Measurements from ENCODE around the gene PTPRT. TPM values are rescaled to one million over a fixed set of nuclear protein-coding genes. Genes with fewer than 3 reads are reported as not detected.

Gene PTPRT
- total RNA-seq, 1 experiment from 2014 or later = not detected

DNA sequence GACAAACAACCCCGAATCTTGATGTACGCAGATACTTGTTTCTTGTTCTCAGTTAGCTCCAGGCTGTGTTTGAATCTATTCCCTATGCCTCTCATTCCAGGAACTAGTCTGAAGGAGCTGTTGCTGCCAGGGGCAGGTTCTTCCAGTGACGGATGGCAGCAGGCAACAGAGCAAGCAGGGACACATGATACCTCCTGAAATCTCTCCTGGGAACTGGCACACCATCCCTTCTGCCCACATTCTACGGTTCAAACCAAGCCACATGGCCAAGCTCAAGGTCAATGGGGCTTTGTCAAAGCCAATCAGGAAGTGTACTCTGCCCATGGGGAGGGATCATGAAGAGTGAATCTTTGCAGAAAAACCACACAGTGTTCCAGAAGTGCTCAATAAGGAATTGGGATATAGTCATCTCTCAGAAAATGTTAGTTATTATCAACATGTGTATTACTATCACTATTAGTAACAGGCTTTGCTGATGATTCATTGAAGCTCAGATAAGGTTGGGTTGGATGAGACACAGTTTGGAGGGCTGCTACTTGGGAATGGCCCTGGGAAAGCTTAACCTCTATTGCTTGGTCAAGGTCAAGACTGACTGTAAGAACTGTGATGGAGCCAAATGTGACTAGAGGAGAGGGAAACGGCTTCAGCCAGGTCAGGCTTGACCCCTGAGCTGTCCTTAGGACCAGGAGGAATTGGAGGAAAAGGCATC, 454.9 kb downstream of the PTPRT start:
- ATAC-seq = no peak
- CTCF ChIA-PET = no interaction called here

GRCh38 chr20:42721923-42722322, 467.8 kb downstream of the PTPRT start:
- no peak overlapping the region for H3K4me2 ChIP-seq (ENCODE audit: low read length)
- H3K4me1 ChIP-seq (ENCODE audit: control insufficient read depth in 1 of 2, insufficient read depth in 2 of 2, low read length in 2 of 2) = no peaks in the 10 kb centered on the region
- peaks cover 5 to 29% of the 10 kb centered on the region in 2 experiments; a peak in 2 of 4 replicates for H3K9me3 ChIP-seq (ENCODE audit: control insufficient read depth in 1 of 2, insufficient read depth in 1 of 2, low read depth in 1 of 2, low read length in 2 of 2)
- H4K20me1 ChIP-seq (ENCODE audit: insufficient read depth) = no peaks in the 10 kb centered on the region
- no peaks in the 10 kb centered on the region for H3K27me3 ChIP-seq (ENCODE audit: insufficient read depth, low read length)
- intact Hi-C loops (cut with micrococcal nuclease) = no loop called here
- no peak overlapping the region for H3K27ac ChIP-seq (ENCODE audit: low read depth, low read length)
- no TSS peak for BruUV-seq (replicated peaks)
- CTCF ChIA-PET = no interaction called here
- no peaks in the 10 kb centered on the region for H3K36me3 ChIP-seq (ENCODE audit: control insufficient read depth in 1 of 2, insufficient read depth in 2 of 2, low read length in 2 of 2)
- no peak overlapping the region for H2AFZ ChIP-seq (ENCODE audit: low read depth, low read length, poor library complexity, severe bottlenecking)
- H3K9ac ChIP-seq (ENCODE audit: low read length) = no peak overlapping the region
- no peaks in the 10 kb centered on the region for H3K79me2 ChIP-seq (ENCODE audit: insufficient read depth, low read length)
- RAD21 ChIA-PET (ENCODE audit: low non-redundant PET in 1 of 2, low total read pairs in 2 of 2, uncharacterized antibody in 2 of 2, unreplicated experiment in 2 of 2) = no interaction called here
- H3K4me3 ChIP-seq (replicated peaks in 1 of 2; ENCODE audit: low read depth in 1 of 2, low read length in 2 of 2) = no peak overlapping the region
- no peaks in the 10 kb centered on the region for H3K9me2 ChIP-seq (ENCODE audit: insufficient read depth)
- DNase-seq (ENCODE audit: low read depth, low spot score) (no peak), ATAC-seq (no peak)
- POLR2A ChIA-PET = no interaction called here
- TF ChIP-seq ZFX (IDR thresholded peaks at IDR 0.05) (no peak), TCF7L2 (IDR thresholded peaks at IDR 0.05; ENCODE audit: borderline replicate concordance, extremely low read depth, insufficient read depth, insufficient read length) (no peak), POLR2A (IDR thresholded peaks at IDR 0.05; ENCODE audit: borderline replicate concordance, extremely low read depth, insufficient read depth, insufficient read length) (no peak), POLR2AphosphoS5 (IDR thresholded peaks at IDR 0.05; ENCODE audit: low read depth, low read length) (no peak), CEBPB (IDR thresholded peaks at IDR 0.05; ENCODE audit: low read depth) (no peak)
- TF ChIP-seq, protein P1, sequence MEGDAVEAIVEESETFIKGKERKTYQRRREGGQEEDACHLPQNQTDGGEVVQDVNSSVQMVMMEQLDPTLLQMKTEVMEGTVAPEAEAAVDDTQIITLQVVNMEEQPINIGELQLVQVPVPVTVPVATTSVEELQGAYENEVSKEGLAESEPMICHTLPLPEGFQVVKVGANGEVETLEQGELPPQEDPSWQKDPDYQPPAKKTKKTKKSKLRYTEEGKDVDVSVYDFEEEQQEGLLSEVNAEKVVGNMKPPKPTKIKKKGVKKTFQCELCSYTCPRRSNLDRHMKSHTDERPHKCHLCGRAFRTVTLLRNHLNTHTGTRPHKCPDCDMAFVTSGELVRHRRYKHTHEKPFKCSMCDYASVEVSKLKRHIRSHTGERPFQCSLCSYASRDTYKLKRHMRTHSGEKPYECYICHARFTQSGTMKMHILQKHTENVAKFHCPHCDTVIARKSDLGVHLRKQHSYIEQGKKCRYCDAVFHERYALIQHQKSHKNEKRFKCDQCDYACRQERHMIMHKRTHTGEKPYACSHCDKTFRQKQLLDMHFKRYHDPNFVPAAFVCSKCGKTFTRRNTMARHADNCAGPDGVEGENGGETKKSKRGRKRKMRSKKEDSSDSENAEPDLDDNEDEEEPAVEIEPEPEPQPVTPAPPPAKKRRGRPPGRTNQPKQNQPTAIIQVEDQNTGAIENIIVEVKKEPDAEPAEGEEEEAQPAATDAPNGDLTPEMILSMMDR (IDR thresholded peaks at IDR 0.05 in 2 of 3, conservative IDR thresholded peaks at IDR 0.05 in 1 of 3; ENCODE audit: borderline replicate concordance in 1 of 3, insufficient read depth in 1 of 3, low read depth in 2 of 3, low read length in 2 of 3) = no peak
- TF ChIP-seq, protein P2, sequence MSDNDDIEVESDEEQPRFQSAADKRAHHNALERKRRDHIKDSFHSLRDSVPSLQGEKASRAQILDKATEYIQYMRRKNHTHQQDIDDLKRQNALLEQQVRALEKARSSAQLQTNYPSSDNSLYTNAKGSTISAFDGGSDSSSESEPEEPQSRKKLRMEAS (IDR thresholded peaks at IDR 0.05) = no peak
- TF ChIP-seq, protein P3, sequence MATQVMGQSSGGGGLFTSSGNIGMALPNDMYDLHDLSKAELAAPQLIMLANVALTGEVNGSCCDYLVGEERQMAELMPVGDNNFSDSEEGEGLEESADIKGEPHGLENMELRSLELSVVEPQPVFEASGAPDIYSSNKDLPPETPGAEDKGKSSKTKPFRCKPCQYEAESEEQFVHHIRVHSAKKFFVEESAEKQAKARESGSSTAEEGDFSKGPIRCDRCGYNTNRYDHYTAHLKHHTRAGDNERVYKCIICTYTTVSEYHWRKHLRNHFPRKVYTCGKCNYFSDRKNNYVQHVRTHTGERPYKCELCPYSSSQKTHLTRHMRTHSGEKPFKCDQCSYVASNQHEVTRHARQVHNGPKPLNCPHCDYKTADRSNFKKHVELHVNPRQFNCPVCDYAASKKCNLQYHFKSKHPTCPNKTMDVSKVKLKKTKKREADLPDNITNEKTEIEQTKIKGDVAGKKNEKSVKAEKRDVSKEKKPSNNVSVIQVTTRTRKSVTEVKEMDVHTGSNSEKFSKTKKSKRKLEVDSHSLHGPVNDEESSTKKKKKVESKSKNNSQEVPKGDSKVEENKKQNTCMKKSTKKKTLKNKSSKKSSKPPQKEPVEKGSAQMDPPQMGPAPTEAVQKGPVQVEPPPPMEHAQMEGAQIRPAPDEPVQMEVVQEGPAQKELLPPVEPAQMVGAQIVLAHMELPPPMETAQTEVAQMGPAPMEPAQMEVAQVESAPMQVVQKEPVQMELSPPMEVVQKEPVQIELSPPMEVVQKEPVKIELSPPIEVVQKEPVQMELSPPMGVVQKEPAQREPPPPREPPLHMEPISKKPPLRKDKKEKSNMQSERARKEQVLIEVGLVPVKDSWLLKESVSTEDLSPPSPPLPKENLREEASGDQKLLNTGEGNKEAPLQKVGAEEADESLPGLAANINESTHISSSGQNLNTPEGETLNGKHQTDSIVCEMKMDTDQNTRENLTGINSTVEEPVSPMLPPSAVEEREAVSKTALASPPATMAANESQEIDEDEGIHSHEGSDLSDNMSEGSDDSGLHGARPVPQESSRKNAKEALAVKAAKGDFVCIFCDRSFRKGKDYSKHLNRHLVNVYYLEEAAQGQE (IDR thresholded peaks at IDR 0.05; ENCODE audit: low read depth) = no peak

More for the DNA sequence above, 454.9 kb downstream of the PTPRT start:
- no peak for TF ChIP-seq TCF7L2 (IDR thresholded peaks at IDR 0.05; ENCODE audit: borderline replicate concordance, extremely low read depth, insufficient read depth, insufficient read length)
- no peak for TF ChIP-seq RAD21 (IDR thresholded peaks at IDR 0.05; ENCODE audit: low read depth)
- TF ChIP-seq SIN3A (IDR thresholded peaks at IDR 0.05; ENCODE audit: low read depth) = no peak
- no peak for TF ChIP-seq CBX3 (IDR thresholded peaks at IDR 0.05; ENCODE audit: low read depth)
- TF ChIP-seq, protein P2 (IDR thresholded peaks at IDR 0.05) = no peak
- TF ChIP-seq EZH2 (IDR thresholded peaks at IDR 0.05) = no peak
- Histone ChIP-seq H3K4me1 (ENCODE audit: control insufficient read depth in 1 of 2, insufficient read depth in 2 of 2, low read length in 2 of 2) (no peaks in the 10 kb centered on the region), H3K4me2 (ENCODE audit: low read length) (no peak overlapping the region), H3K9me2 (ENCODE audit: insufficient read depth) (no peaks in the 10 kb centered on the region), H3K27me3 (ENCODE audit: insufficient read depth, low read length) (no peaks in the 10 kb centered on the region), H3K4me3 (replicated peaks in 1 of 2; ENCODE audit: low read depth in 1 of 2, low read length in 2 of 2) (no peak overlapping the region), H3K36me3 (ENCODE audit: control insufficient read depth in 1 of 2, insufficient read depth in 2 of 2, low read length in 2 of 2) (no peaks in the 10 kb centered on the region), H3K79me2 (ENCODE audit: insufficient read depth, low read length) (no peaks in the 10 kb centered on the region), H3K9ac (ENCODE audit: low read length) (no peak overlapping the region), H3K27ac (ENCODE audit: low read depth, low read length) (no peak overlapping the region), H3K9me3 (ENCODE audit: control insufficient read depth in 1 of 2, insufficient read depth in 1 of 2, low read depth in 1 of 2, low read length in 2 of 2) (peaks cover 6 to 29% of the 10 kb centered on the region in 2 experiments; a peak in 2 of 4 replicates), H4K20me1 (ENCODE audit: insufficient read depth) (no peaks in the 10 kb centered on the region), H2AFZ (ENCODE audit: low read depth, low read length, poor library complexity, severe bottlenecking) (no peak overlapping the region)
- BruUV-seq (replicated peaks) = no TSS peak
- intact Hi-C loops (cut with micrococcal nuclease) = no loop called here
- RAD21 ChIA-PET (ENCODE audit: low non-redundant PET in 1 of 2, low total read pairs in 2 of 2, uncharacterized antibody in 2 of 2, unreplicated experiment in 2 of 2) = no interaction called here
- no peak for DNase-seq (ENCODE audit: low read depth, low spot score)
- POLR2A ChIA-PET = no interaction called here

Data from HCT116 (cell line).